GM19239 (cell line): ENCODE measurements around the gene KCNIP4.

ENCODE experiments used
- DNase-seq: peaks from one replicate; pipeline ENCODE4 v3.0.0; 2011; ENCODE audit warnings: low spot score; ENCODE audit not compliant: insufficient read length
- FAIRE-seq: peaks from 2 replicates; lab custom pipeline; 2011; peaks lifted over from hg19 to GRCh38; lab: Jason Lieb, UNC

Gene KCNIP4

GRCh38 chr4:21139327-21139726, 809.2 kb downstream of the KCNIP4 start:
- DNase-seq (no peak), FAIRE-seq (no peak)

- FAIRE-seq (no peak), DNase-seq (no peak)
Observed at GRCh38 chr4:21136051-21136630, 812.4 kb downstream of the KCNIP4 start.

- DNase-seq = no peak
- peak; percentile 8 for FAIRE-seq
Observed at GRCh38 chr4:21134994-21135393, 813.6 kb downstream of the KCNIP4 start.

GRCh38 chr4:21130606-21131005, 818.0 kb downstream of the KCNIP4 start:
- FAIRE-seq = no peak
- DNase-seq = no peak

- FAIRE-seq (no peak), DNase-seq (no peak)
Observed at GRCh38 chr4:21126014-21126512, 822.5 kb downstream of the KCNIP4 start.

- DNase-seq (no peak), FAIRE-seq (no peak)
Observed at GRCh38 chr4:21118301-21118700, 830.3 kb downstream of the KCNIP4 start.

GRCh38 chr4:21117541-21118180, 830.9 kb downstream of the KCNIP4 start:
- FAIRE-seq (no peak), DNase-seq (no peak)

- no peak for DNase-seq
- no peak for FAIRE-seq
Observed at GRCh38 chr4:21113496-21114223, 834.9 kb downstream of the KCNIP4 start.

GRCh38 chr4:21102667-21103066, 845.9 kb downstream of the KCNIP4 start:
- FAIRE-seq (no peak), DNase-seq (no peak)

- no peak for FAIRE-seq
- DNase-seq = no peak
Observed at GRCh38 chr4:21097865-21098264, 850.7 kb downstream of the KCNIP4 start.

- DNase-seq (no peak), FAIRE-seq (no peak)
Observed at GRCh38 chr4:21097026-21097425, 851.5 kb downstream of the KCNIP4 start.

GRCh38 chr4:21092531-21092930, 856.0 kb downstream of the KCNIP4 start:
- FAIRE-seq (no peak), DNase-seq (no peak)

- FAIRE-seq (no peak), DNase-seq (no peak)
Observed at GRCh38 chr4:21090094-21090666, 858.4 kb downstream of the KCNIP4 start.

GRCh38 chr4:21083413-21083812, 865.2 kb downstream of the KCNIP4 start:
- no peak for DNase-seq
- no peak for FAIRE-seq

GRCh38 chr4:21077967-21078366, 870.6 kb downstream of the KCNIP4 start:
- FAIRE-seq (no peak), DNase-seq (no peak)

- DNase-seq (no peak), FAIRE-seq (no peak)
Observed at GRCh38 chr4:21067351-21067750, 881.2 kb downstream of the KCNIP4 start.

- DNase-seq (no peak), FAIRE-seq (no peak)
Observed at GRCh38 chr4:21061902-21062301, 886.7 kb downstream of the KCNIP4 start.

GRCh38 chr4:21046141-21046540, 902.4 kb downstream of the KCNIP4 start:
- DNase-seq = no peak
- no peak for FAIRE-seq

- FAIRE-seq = no peak
- DNase-seq = no peak
Observed at GRCh38 chr4:21045119-21045518, 903.5 kb downstream of the KCNIP4 start.

GRCh38 chr4:21041708-21042107, 906.9 kb downstream of the KCNIP4 start:
- DNase-seq (no peak), FAIRE-seq (no peak)

GRCh38 chr4:21034728-21035127, 913.8 kb downstream of the KCNIP4 start:
- no peak for DNase-seq
- FAIRE-seq = no peak
